PFSK-1 (cell line): ENCODE measurements around the gene TMPRSS11F.

Source experiments
- POLR2AphosphoS5 ChIP-seq: IDR thresholded peaks from 2 replicates; pipeline ENCODE4 v1.6.1; 2012; ENCODE audit warnings: low read depth, mild to moderate bottlenecking, control low read depth, low read length, moderate library complexity
- SIN3A ChIP-seq: IDR thresholded peaks from 2 replicates; pipeline ENCODE4 v1.6.1; 2012; ENCODE audit warnings: mild to moderate bottlenecking, low read length, moderate library complexity, borderline replicate concordance; ENCODE audit not compliant: insufficient read depth
- TF ChIP-seq, protein P1 (sequence below), 2 experiments: IDR thresholded peaks; 2 replicates each; pipeline versions ENCODE4 v1.6.1 to v1.8.0; 2011 to 2012; ENCODE audit warnings: low read depth in 2 of 2, low read length in 2 of 2, control low read depth in 1 of 2, inconsistent platforms in 1 of 2, mild to moderate bottlenecking in 1 of 2, moderate library complexity in 1 of 2; ENCODE audit not compliant: insufficient read depth in 1 of 2

DNA sequence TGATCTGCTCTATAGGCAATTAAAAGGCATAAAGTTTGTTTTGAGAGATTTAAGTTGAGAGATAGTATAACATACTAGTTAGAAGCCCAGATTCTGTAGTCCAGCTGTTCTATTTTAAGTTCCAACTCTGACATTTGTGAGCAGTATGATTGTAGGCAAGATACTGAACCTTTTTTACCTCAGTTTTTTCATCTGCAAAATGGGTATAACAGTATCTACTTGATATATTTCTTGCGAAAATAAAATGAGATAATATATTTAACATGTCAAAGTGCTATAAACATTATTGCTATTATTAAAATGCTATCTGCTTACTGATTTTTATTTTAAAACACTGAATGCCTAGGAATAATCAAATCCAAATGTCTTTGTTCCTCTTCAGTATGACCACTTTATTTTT, 19.2 kb downstream of the TMPRSS11F start:
- TF ChIP-seq POLR2AphosphoS5 (no peak), SIN3A (no peak)
- TF ChIP-seq, protein P1, sequence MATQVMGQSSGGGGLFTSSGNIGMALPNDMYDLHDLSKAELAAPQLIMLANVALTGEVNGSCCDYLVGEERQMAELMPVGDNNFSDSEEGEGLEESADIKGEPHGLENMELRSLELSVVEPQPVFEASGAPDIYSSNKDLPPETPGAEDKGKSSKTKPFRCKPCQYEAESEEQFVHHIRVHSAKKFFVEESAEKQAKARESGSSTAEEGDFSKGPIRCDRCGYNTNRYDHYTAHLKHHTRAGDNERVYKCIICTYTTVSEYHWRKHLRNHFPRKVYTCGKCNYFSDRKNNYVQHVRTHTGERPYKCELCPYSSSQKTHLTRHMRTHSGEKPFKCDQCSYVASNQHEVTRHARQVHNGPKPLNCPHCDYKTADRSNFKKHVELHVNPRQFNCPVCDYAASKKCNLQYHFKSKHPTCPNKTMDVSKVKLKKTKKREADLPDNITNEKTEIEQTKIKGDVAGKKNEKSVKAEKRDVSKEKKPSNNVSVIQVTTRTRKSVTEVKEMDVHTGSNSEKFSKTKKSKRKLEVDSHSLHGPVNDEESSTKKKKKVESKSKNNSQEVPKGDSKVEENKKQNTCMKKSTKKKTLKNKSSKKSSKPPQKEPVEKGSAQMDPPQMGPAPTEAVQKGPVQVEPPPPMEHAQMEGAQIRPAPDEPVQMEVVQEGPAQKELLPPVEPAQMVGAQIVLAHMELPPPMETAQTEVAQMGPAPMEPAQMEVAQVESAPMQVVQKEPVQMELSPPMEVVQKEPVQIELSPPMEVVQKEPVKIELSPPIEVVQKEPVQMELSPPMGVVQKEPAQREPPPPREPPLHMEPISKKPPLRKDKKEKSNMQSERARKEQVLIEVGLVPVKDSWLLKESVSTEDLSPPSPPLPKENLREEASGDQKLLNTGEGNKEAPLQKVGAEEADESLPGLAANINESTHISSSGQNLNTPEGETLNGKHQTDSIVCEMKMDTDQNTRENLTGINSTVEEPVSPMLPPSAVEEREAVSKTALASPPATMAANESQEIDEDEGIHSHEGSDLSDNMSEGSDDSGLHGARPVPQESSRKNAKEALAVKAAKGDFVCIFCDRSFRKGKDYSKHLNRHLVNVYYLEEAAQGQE (IDR thresholded peaks at IDR 0.05; ENCODE audit: insufficient read depth in 1 of 2, low read depth in 2 of 2, low read length in 2 of 2), result no peak
